Esophagus muscularis mucosa (tissue), 4 donors: Measurements from ENCODE around the gene TECRL. TPM values are rescaled to one million over a fixed set of nuclear protein-coding genes. Genes with fewer than 3 reads are reported as not detected.

Experiments
- DNase-seq: peaks from one replicate; pipeline ENCODE4 v3.0.0-alpha.2; 2017; ENCODE audit errors: extremely low spot score
- H3K27ac ChIP-seq, 4 donors: fragments of 200-600 bp; sonication (generic); replicated peaks in 1 of 4; 1 replicate in 3 of 4; 2 replicates in 1 of 4; pipeline ENCODE4 v1.5.1; 2016 to 2019; ENCODE audit warnings: mild to moderate bottlenecking in 1 of 4
- H3K27me3 ChIP-seq, 4 donors: fragments of 200-600 bp; sonication (generic); one replicate each; pipeline versions ENCODE4 v1.5.1 to v1.6.0; 2016 to 2019
- H3K36me3 ChIP-seq, 4 donors: fragments of 200-600 bp; sonication (generic); one replicate each; pipeline ENCODE4 v1.5.1; 2016 to 2019
- H3K4me1 ChIP-seq, 4 donors: fragments of 200-600 bp; sonication (generic); one replicate each; pipeline ENCODE4 v1.5.1; 2016 to 2019
- H3K4me3 ChIP-seq, 4 donors: fragments of 200-600 bp; sonication (generic); 1 replicate in 2 of 4; 2 replicates in 2 of 4; pipeline ENCODE4 v1.5.1; 2016 to 2019; ENCODE audit warnings: mild to moderate bottlenecking in 4 of 4, moderate library complexity in 1 of 4
- H3K9me3 ChIP-seq, 4 donors: fragments of 200-600 bp; sonication (generic); 1 replicate in 3 of 4; 2 replicates in 1 of 4; pipeline ENCODE4 v1.5.1; 2016 to 2019
- EP300 ChIP-seq: sonication (generic); formaldehyde crosslinking; IDR thresholded peaks from one replicate; pipeline ENCODE4 v1.6.1; 2017; ENCODE audit warnings: antibody characterized with exemption
- POLR2A ChIP-seq: fragments of 450-650 bp; IDR thresholded peaks from one replicate; pipeline ENCODE4 v1.6.1; 2017; ENCODE audit warnings: antibody characterized with exemption, moderate library complexity, mild to moderate bottlenecking, low read depth
- POLR2AphosphoS5 ChIP-seq, 2 donors: sonication (generic); formaldehyde crosslinking; IDR thresholded peaks; one replicate each; pipeline ENCODE4 v1.6.1; 2017; ENCODE audit warnings: antibody characterized with exemption in 2 of 2
- WGBS: methylation state at CpG from one replicate; pipeline ENCODE4 v1.1.5; 2018; 5-methylcytosine and 5-hydroxymethylcytosine counted together
- intact Hi-C: fragments of 100-400 bp; cut with DNase I; formaldehyde crosslinking; loops from one replicate; pipeline ENCODE4 v1.15.1; 2023
- small RNA-seq, 3 donors: library from RNA; depleted of rRNA; stranded (forward); fragments of <200 nt; gene quantifications; one replicate each; pipeline ENCODE3, GENCODE V24; 2016
- total RNA-seq, 4 donors: library from RNA; depleted of rRNA; stranded (reverse); fragments of >200 nt; gene quantifications; one replicate each; pipeline versions ENCODE4 v1.1.0 to v1.2.1, GENCODE V29; 2016
- TF ChIP-seq, protein P1 (sequence below), 3 experiments: fragments of 200-600 bp in 2 of 3; fragments of 450-650 bp in 1 of 3; sonication (generic) in 2 of 3; IDR thresholded peaks; one replicate each; pipeline ENCODE4 v1.5.1; 2017 to 2019; ENCODE audit warnings: antibody characterized with exemption in 3 of 3, mild to moderate bottlenecking in 2 of 3, moderate library complexity in 1 of 3

Gene TECRL
- total RNA-seq, 4 donors from 2014 or later, result 0.11 TPM; not detected in 3

GRCh38 chr4:64251781-64252180 is 157.5 kb downstream of the TECRL start:
- H3K4me3 ChIP-seq, result no peak overlapping the region
- H3K9me3 ChIP-seq, result no peaks in the 10 kb centered on the region
- H3K27ac ChIP-seq, result no peak overlapping the region
- DNase-seq, result no peak
- no peaks in the 10 kb centered on the region for H3K27me3 ChIP-seq
- H3K36me3 ChIP-seq, result no peaks in the 10 kb centered on the region
- H3K4me1 ChIP-seq, result no peaks in the 10 kb centered on the region
- intact Hi-C loops, result no loop called here
- TF ChIP-seq EP300, result no peak
- no peak for TF ChIP-seq POLR2AphosphoS5 (IDR thresholded peaks at IDR 0.05)
- TF ChIP-seq, protein P1, sequence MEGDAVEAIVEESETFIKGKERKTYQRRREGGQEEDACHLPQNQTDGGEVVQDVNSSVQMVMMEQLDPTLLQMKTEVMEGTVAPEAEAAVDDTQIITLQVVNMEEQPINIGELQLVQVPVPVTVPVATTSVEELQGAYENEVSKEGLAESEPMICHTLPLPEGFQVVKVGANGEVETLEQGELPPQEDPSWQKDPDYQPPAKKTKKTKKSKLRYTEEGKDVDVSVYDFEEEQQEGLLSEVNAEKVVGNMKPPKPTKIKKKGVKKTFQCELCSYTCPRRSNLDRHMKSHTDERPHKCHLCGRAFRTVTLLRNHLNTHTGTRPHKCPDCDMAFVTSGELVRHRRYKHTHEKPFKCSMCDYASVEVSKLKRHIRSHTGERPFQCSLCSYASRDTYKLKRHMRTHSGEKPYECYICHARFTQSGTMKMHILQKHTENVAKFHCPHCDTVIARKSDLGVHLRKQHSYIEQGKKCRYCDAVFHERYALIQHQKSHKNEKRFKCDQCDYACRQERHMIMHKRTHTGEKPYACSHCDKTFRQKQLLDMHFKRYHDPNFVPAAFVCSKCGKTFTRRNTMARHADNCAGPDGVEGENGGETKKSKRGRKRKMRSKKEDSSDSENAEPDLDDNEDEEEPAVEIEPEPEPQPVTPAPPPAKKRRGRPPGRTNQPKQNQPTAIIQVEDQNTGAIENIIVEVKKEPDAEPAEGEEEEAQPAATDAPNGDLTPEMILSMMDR (IDR thresholded peaks at IDR 0.05), result no peak
- no peak for TF ChIP-seq POLR2A

- intact Hi-C loops, result no loop called here
- no peak for DNase-seq
- TF ChIP-seq EP300 (no peak), POLR2AphosphoS5 (IDR thresholded peaks at IDR 0.05) (no peak), POLR2A (no peak)
- no peaks in the 10 kb centered on the region for H3K4me1 ChIP-seq
- H3K4me3 ChIP-seq, result no peak overlapping the region
- H3K27me3 ChIP-seq, result no peaks in the 10 kb centered on the region
- H3K27ac ChIP-seq, result no peak overlapping the region
- H3K9me3 ChIP-seq, result no peaks in the 10 kb centered on the region
- no peaks in the 10 kb centered on the region for H3K36me3 ChIP-seq
Observed at GRCh38 chr4:64250488-64250887, 158.8 kb downstream of the TECRL start.

DNA sequence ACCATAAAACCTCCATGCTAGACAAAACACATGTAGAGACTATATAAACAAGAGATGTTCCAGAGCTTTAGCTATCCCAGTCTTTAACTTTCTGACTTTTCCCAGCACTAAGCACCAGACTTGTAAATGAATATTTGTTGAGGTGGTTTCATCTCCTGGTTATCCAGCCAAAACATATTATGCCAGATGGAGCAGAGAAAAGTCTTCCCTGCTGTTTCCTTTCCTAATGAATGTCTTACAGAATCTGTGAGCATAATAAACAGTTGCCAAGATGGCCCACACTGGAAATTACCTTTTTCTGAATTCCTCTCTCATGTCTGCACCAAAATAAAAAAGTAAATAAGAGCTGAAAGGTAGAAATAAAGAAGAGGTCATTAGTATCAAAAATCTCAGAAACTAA is 159.2 kb downstream of the TECRL start:
- H3K27me3 ChIP-seq, result no peaks in the 10 kb centered on the region
- H3K36me3 ChIP-seq, result no peaks in the 10 kb centered on the region
- no peaks in the 10 kb centered on the region for H3K4me1 ChIP-seq
- H3K4me3 ChIP-seq, result no peak overlapping the region
- no peak for DNase-seq
- no peak overlapping the region for H3K27ac ChIP-seq
- no peaks in the 10 kb centered on the region for H3K9me3 ChIP-seq
- intact Hi-C loops, result no loop called here
- TF ChIP-seq POLR2AphosphoS5 (IDR thresholded peaks at IDR 0.05) (no peak), POLR2A (no peak), EP300 (no peak)
- TF ChIP-seq, protein P1 (IDR thresholded peaks at IDR 0.05), result no peak

- TF ChIP-seq EP300, result no peak
- TF ChIP-seq POLR2AphosphoS5 (IDR thresholded peaks at IDR 0.05), result no peak
- TF ChIP-seq, protein P1 (IDR thresholded peaks at IDR 0.05), result no peak
- no peak for TF ChIP-seq POLR2A
- H3K4me3 ChIP-seq, result no peak overlapping the region
- no peaks in the 10 kb centered on the region for H3K4me1 ChIP-seq
- H3K27ac ChIP-seq, result no peak overlapping the region
- no peaks in the 10 kb centered on the region for H3K36me3 ChIP-seq
- no peak for DNase-seq
- no peaks in the 10 kb centered on the region for H3K9me3 ChIP-seq
- intact Hi-C loops, result no loop called here
- H3K27me3 ChIP-seq, result no peaks in the 10 kb centered on the region
Observed at GRCh38 chr4:64248186-64248585, 161.1 kb downstream of the TECRL start.

DNA sequence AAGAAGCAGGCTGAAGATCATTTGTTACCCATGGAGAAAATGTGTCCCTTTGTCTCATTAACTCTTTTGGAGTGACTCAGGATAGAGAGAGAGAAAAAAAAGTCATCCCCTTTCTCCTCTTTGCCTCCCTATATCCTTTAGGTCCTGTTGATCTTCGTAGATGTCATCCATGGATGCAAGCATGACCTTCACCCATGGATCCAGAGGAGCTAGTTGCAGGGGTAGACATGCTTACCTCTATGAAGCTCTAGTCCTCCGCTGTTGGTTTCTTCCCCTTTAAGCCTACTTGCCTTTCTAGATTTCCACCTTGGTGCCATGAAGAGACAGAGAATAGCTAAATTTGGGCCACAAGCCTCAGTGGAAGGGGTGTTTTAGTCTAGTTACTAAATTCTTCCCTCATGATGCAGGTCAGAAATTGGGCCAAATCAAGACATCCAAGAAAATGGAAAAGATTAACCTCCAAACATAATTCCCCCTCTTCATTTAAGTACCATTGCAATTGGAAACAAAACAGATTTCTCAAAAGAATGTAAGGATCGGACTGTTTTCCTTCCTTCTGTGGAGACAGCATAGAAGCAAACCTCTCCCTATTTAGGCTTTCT is 178.4 kb downstream of the TECRL start:
- no peaks in the 10 kb centered on the region for H3K36me3 ChIP-seq
- H3K27me3 ChIP-seq, result no peaks in the 10 kb centered on the region
- H3K27ac ChIP-seq, result no peak overlapping the region
- H3K4me1 ChIP-seq, result no peaks in the 10 kb centered on the region
- DNase-seq, result no peak
- 83% methylated on average over 3 of the region's 3 CpGs for WGBS
- TF ChIP-seq, protein P1 (IDR thresholded peaks at IDR 0.05), result no peak
- TF ChIP-seq POLR2A (no peak), POLR2AphosphoS5 (IDR thresholded peaks at IDR 0.05) (no peak), EP300 (no peak)
- H3K4me3 ChIP-seq, result no peak overlapping the region
- H3K9me3 ChIP-seq, result peaks cover 0 to 54% (median 46%) of the 10 kb centered on the region in 4 donors
- intact Hi-C loops, result no loop called here

Small RNA genes within 50 kb of the gene (small RNA-seq; reads per million reads assigned to genes)
- 0 reads per million in 3 donors for gene RNU6-191P
